Mucosa of rectum (tissue), 2 donors: ENCODE measurements around the gene PHIP.

Source experiments
- H3K27ac ChIP-seq, 2 donors: one replicate each; pipeline ENCODE4 v1.7.0; 2013; ENCODE audit warnings: inconsistent platforms in 2 of 2, low read depth in 2 of 2, low read length in 2 of 2
- H3K27me3 ChIP-seq, 2 donors: one replicate each; pipeline ENCODE4 v1.7.0; 2013; ENCODE audit warnings: low read length in 2 of 2; ENCODE audit not compliant: control insufficient read depth in 2 of 2, insufficient read depth in 2 of 2
- H3K36me3 ChIP-seq, 2 donors: one replicate each; pipeline ENCODE4 v1.7.0; 2013; ENCODE audit warnings: low read length in 2 of 2; ENCODE audit not compliant: control insufficient read depth in 2 of 2, insufficient read depth in 2 of 2
- H3K4me1 ChIP-seq, 2 donors: one replicate each; pipeline ENCODE4 v1.7.0; 2013; ENCODE audit warnings: low read length in 2 of 2, mild to moderate bottlenecking in 1 of 2; ENCODE audit not compliant: control insufficient read depth in 2 of 2, insufficient read depth in 2 of 2
- H3K4me3 ChIP-seq, 2 donors: one replicate each; pipeline ENCODE4 v1.7.0; 2013; ENCODE audit warnings: low read length in 2 of 2
- H3K9ac ChIP-seq, 2 donors: one replicate each; pipeline ENCODE4 v1.7.0; 2013; ENCODE audit warnings: low read length in 2 of 2, low read depth in 1 of 2, mild to moderate bottlenecking in 1 of 2
- H3K9me3 ChIP-seq, 2 donors: one replicate each; pipeline ENCODE4 v1.7.0; 2013; ENCODE audit warnings: low read length in 2 of 2; ENCODE audit not compliant: control insufficient read depth in 2 of 2
- donor health status: healthy.
- donor health status: Normal muscosa, but diverticular disease.

The PHIP gene

DNA sequence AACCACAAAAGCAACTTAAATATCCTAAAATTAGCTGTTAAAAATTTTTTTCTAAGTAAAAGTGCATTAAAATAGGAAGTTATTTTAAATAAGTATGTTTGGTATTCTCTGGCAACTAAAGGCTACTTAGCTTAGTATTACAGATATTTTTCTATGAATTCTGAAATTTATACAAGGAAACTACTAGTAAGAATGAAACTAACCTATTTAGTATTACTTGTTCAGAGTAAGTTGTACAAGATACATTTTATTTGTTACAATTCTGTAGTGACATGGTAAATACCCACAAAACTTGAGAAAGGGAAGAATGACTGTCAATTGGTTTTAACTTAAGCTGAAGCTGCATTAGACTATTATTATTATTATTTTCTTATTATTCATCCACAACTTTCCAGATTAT is 6.5 kb downstream of the PHIP start:
- no peak overlapping the region for H3K9ac ChIP-seq
- no peaks in the 10 kb centered on the region for H3K27me3 ChIP-seq
- peaks cover 0 to 4% of the 10 kb centered on the region in 2 donors for H3K36me3 ChIP-seq
- no peak overlapping the region for H3K4me3 ChIP-seq
- H3K27ac ChIP-seq, result no peak overlapping the region
- H3K4me1 ChIP-seq, result peaks cover 3 to 13% of the 10 kb centered on the region in 2 donors
- no peaks in the 10 kb centered on the region for H3K9me3 ChIP-seq

DNA sequence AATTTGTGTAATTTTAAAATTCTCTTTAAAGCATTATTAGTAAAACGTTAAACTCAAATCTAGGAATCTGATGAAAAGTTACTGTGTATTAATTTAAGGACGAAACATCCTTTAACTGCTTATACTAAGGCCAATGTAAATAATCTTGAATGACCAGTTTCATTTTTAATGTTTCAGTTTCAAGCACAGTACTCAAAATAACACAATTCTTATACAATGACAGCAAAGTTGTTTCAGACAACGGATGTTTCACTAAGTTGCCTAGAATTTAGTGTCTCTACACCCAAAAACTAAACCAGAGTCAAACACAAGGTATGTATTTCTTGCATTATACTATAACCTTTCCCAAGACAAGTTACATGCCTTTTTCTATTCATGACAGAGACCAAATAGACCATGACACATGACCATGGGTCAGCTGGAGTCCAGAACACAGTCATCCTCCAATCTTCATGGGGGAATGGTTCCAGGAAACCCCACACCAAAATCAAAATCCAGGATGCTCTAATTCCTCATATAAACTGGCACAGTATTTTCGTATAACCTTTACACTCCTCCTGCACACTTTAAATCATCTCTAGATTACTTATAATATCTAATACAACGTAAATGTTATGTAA is 7.7 kb downstream of the PHIP start:
- Histone ChIP-seq H3K27me3 (no peaks in the 10 kb centered on the region), H3K9me3 (no peaks in the 10 kb centered on the region), H3K4me3 (peak overlapping the region in 1 of 2 donors; percentile 34), H3K27ac (peak overlapping the region in 1 of 2 donors; percentile 24), H3K9ac (no peak overlapping the region), H3K36me3 (peaks cover 0 to 4% of the 10 kb centered on the region in 2 donors), H3K4me1 (peaks cover 0 to 7% of the 10 kb centered on the region in 2 donors)

- H3K4me3 ChIP-seq, result no peak overlapping the region
- H3K9me3 ChIP-seq, result no peaks in the 10 kb centered on the region
- H3K27me3 ChIP-seq, result no peaks in the 10 kb centered on the region
- H3K36me3 ChIP-seq, result peaks cover 0 to 5% of the 10 kb centered on the region in 2 donors
- H3K4me1 ChIP-seq, result peaks cover 0 to 4% of the 10 kb centered on the region in 2 donors
- H3K27ac ChIP-seq, result no peak overlapping the region
- no peak overlapping the region for H3K9ac ChIP-seq
Measured at GRCh38 chr6:79066828-79067227, 11.2 kb downstream of the PHIP start.

DNA sequence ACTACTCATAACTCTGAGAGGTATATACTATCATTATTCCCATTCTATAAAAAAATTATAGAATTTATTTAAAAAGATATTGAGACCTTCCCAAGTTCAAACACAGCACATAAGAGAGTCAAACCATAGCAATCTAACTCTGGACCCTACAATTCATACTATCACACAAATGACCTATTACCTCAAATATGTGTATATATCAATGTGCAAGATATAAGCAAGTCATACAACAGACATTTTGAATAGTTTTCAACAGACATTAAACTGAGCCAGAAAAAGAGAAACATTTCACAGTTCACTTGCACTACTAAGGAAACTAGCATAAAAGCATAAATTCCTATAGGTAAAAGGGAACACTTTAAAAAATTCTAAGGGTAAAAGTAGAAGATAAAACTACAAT is 11.7 kb downstream of the PHIP start:
- Histone ChIP-seq H3K4me1 (peaks cover 0 to 4% of the 10 kb centered on the region in 2 donors), H3K9me3 (no peaks in the 10 kb centered on the region), H3K27me3 (no peaks in the 10 kb centered on the region), H3K27ac (no peak overlapping the region), H3K9ac (no peak overlapping the region), H3K4me3 (no peak overlapping the region), H3K36me3 (peaks cover 0 to 5% of the 10 kb centered on the region in 2 donors)

- Histone ChIP-seq H3K36me3 (peaks cover 3 to 7% of the 10 kb centered on the region in 2 donors), H3K27ac (no peak overlapping the region), H3K9me3 (no peaks in the 10 kb centered on the region), H3K9ac (no peak overlapping the region), H3K27me3 (no peaks in the 10 kb centered on the region), H3K4me1 (peaks cover 0 to 2% of the 10 kb centered on the region in 2 donors), H3K4me3 (no peak overlapping the region)
Measured at GRCh38 chr6:79065232-79065631, 12.8 kb downstream of the PHIP start.

DNA sequence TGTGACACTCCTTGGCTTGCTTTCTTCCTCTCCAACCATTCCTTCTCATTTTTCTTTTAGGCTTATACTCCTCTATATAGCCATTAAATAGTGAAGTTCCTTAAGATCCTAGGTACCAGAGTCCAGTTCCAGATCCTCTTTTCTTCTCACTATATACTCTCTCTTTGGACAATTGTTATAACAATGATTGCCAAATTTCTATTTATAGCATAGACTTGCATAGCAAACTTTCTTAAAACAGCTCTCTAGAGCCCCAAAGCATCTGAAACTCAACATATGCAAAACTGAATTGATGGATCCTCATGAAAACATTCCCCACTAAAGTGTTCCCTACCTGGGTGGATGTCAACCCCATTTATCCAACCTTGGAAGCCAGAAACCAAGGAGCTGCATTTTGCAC is 13.4 kb downstream of the PHIP start:
- Histone ChIP-seq H3K4me1 (no peaks in the 10 kb centered on the region), H3K4me3 (no peak overlapping the region), H3K9me3 (no peaks in the 10 kb centered on the region), H3K36me3 (peaks cover 7 to 13% of the 10 kb centered on the region in 2 donors), H3K27me3 (no peaks in the 10 kb centered on the region), H3K27ac (no peak overlapping the region), H3K9ac (no peak overlapping the region)

- no peak overlapping the region for H3K9ac ChIP-seq
- peaks cover 20 to 24% of the 10 kb centered on the region in 2 donors for H3K36me3 ChIP-seq
- no peaks in the 10 kb centered on the region for H3K4me1 ChIP-seq
- no peaks in the 10 kb centered on the region for H3K27me3 ChIP-seq
- H3K27ac ChIP-seq, result no peak overlapping the region
- H3K9me3 ChIP-seq, result no peaks in the 10 kb centered on the region
- H3K4me3 ChIP-seq, result no peak overlapping the region
Measured at GRCh38 chr6:79062708-79063107, 15.3 kb downstream of the PHIP start.

DNA sequence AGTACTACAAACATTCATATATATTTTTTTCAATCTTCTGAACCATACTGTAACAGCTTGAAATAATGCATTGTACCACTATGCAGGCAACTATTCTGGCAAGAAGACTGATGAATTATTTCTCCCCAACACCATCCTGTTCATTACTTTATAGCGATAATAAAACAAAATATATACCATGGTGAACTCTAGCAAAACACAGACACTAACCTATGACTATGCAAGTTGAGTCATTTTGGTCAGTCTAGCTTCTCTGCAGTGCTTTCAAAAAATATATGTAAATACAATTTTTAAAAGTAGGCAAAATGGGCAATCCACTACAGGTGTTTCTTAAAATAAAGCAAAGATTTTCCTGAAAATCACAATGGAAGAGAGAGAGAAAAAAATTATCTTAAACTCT is 20.3 kb downstream of the PHIP start:
- Histone ChIP-seq H3K9ac (no peak overlapping the region), H3K27ac (no peak overlapping the region), H3K9me3 (no peaks in the 10 kb centered on the region), H3K36me3 (peaks cover 32 to 47% of the 10 kb centered on the region in 2 donors), H3K4me3 (no peak overlapping the region), H3K27me3 (no peaks in the 10 kb centered on the region), H3K4me1 (no peaks in the 10 kb centered on the region)

- H3K4me3 ChIP-seq, result no peak overlapping the region
- no peaks in the 10 kb centered on the region for H3K9me3 ChIP-seq
- H3K9ac ChIP-seq, result no peak overlapping the region
- H3K27ac ChIP-seq, result no peak overlapping the region
- H3K36me3 ChIP-seq, result peaks cover 37 to 53% of the 10 kb centered on the region in 2 donors
- H3K27me3 ChIP-seq, result no peaks in the 10 kb centered on the region
- H3K4me1 ChIP-seq, result no peaks in the 10 kb centered on the region
Measured at GRCh38 chr6:79056226-79056625, 21.8 kb downstream of the PHIP start.

DNA sequence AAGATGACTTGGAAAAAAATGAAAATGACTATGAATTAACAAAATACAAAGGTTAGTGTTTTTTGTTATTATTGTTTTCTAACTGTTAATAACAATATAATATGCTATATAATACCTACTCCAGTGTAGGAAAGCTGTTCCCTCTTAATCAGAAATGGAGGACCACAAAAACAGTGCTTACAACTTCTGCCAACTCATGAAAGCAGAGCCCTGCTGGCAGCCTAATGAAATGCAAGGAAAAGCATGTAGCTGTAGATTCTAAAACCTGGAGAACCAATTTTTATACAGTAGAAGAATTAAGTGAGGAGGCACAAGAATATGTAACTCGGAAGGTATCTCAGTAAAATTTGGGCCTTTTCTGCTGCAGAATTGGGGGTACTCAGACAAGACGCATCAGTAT is 29.4 kb downstream of the PHIP start:
- Histone ChIP-seq H3K4me1 (no peaks in the 10 kb centered on the region), H3K9me3 (no peaks in the 10 kb centered on the region)

More for the DNA sequence above, 29.4 kb downstream of the PHIP start:
- Histone ChIP-seq H3K9ac (no peak overlapping the region), H3K36me3 (peaks cover 16 to 17% of the 10 kb centered on the region in 2 donors), H3K27ac (no peak overlapping the region), H3K4me3 (no peak overlapping the region), H3K27me3 (no peaks in the 10 kb centered on the region)
